H9 (cell line): Measurements from ENCODE around the gene WNT3A. TPM values are rescaled to one million over a fixed set of nuclear protein-coding genes. Genes with fewer than 3 reads are reported as not detected.

Experiments used
- DNase-seq: peaks from one replicate; pipeline ENCODE4 v3.0.0-alpha.2; 2017
- H2AFZ ChIP-seq: one replicate; pipeline ENCODE4 v1.6.1; 2013; ENCODE audit warnings: mild to moderate bottlenecking, low read length, control low read depth, moderate library complexity
- H2AK5ac ChIP-seq: 2 replicates; pipeline ENCODE4 v1.6.1; 2013; ENCODE audit warnings: low read length, control low read depth, mixed read lengths; ENCODE audit not compliant: insufficient read length
- H2BK120ac ChIP-seq: one replicate; pipeline ENCODE4 v1.6.1; 2013; ENCODE audit warnings: low read depth, mild to moderate bottlenecking, low read length, control low read depth, inconsistent platforms; ENCODE audit not compliant: poor library complexity, severe bottlenecking
- H2BK12ac ChIP-seq: 2 replicates; pipeline ENCODE4 v1.6.1; 2013; ENCODE audit warnings: low read length, control low read depth, mixed read lengths, low read depth; ENCODE audit not compliant: insufficient read length
- H2BK15ac ChIP-seq: 2 replicates; pipeline ENCODE4 v1.6.1; 2013; ENCODE audit warnings: low read depth, low read length, control low read depth
- H2BK20ac ChIP-seq: one replicate; pipeline ENCODE4 v1.6.1; 2013; ENCODE audit warnings: low read depth, mild to moderate bottlenecking, low read length, control low read depth, inconsistent platforms; ENCODE audit not compliant: poor library complexity, severe bottlenecking
- H2BK5ac ChIP-seq: 2 replicates; pipeline ENCODE4 v1.6.1; 2013; ENCODE audit warnings: low read length, control low read depth, mixed read lengths; ENCODE audit not compliant: insufficient read length
- H3K14ac ChIP-seq: 2 replicates; pipeline ENCODE4 v1.6.1; 2013; ENCODE audit warnings: low read length, control low read depth; ENCODE audit not compliant: insufficient read depth
- H3K18ac ChIP-seq: 2 replicates; pipeline ENCODE4 v1.6.1; 2013; ENCODE audit warnings: low read depth, mild to moderate bottlenecking, mixed read lengths, low read length, control low read depth; ENCODE audit not compliant: insufficient read length
- H3K23ac ChIP-seq: 2 replicates; pipeline ENCODE4 v1.6.1; 2013; ENCODE audit warnings: low read length, control low read depth, mixed read lengths, low read depth; ENCODE audit not compliant: insufficient read length
- H3K23me2 ChIP-seq: 2 replicates; pipeline ENCODE4 v1.6.1; 2013; ENCODE audit warnings: low read depth, mild to moderate bottlenecking, mixed read lengths, low read length, control low read depth; ENCODE audit not compliant: insufficient read length, poor library complexity, severe bottlenecking
- H3K27ac ChIP-seq: 2 replicates; pipeline ENCODE4 v1.5.1; 2013; ENCODE audit warnings: low read length, control low read depth, mixed read lengths, low read depth; ENCODE audit not compliant: insufficient read length
- H3K27me3 ChIP-seq: 2 replicates; pipeline ENCODE4 v1.6.1; 2013; ENCODE audit warnings: low read length, control low read depth, inconsistent platforms; ENCODE audit not compliant: insufficient read depth
- H3K4ac ChIP-seq: 2 replicates; pipeline ENCODE4 v1.6.1; 2013; ENCODE audit warnings: low read depth, mild to moderate bottlenecking, control low read depth, inconsistent platforms, low read length, moderate library complexity
- H3K4me1 ChIP-seq: 2 replicates; pipeline ENCODE4 v1.6.1; 2013; ENCODE audit warnings: low read length, control low read depth, inconsistent platforms; ENCODE audit not compliant: insufficient read depth
- H3K4me2 ChIP-seq: 2 replicates; pipeline ENCODE4 v1.6.1; 2013; ENCODE audit warnings: low read length, control low read depth, mixed read lengths; ENCODE audit not compliant: insufficient read length, insufficient read depth
- H3K56ac ChIP-seq: 2 replicates; pipeline ENCODE4 v1.6.1; 2013; ENCODE audit warnings: low read depth, mild to moderate bottlenecking, mixed read lengths, low read length, control low read depth; ENCODE audit not compliant: insufficient read length
- H3K79me1 ChIP-seq: 2 replicates; pipeline ENCODE4 v1.6.1; 2013; ENCODE audit warnings: low read depth, mild to moderate bottlenecking, moderate library complexity, low read length, control low read depth, inconsistent platforms; ENCODE audit not compliant: insufficient read depth, poor library complexity, severe bottlenecking
- H3K79me2 ChIP-seq: 2 replicates; pipeline ENCODE4 v1.6.1; 2013; ENCODE audit warnings: low read length, control low read depth, inconsistent platforms; ENCODE audit not compliant: insufficient read depth
- H3K9ac ChIP-seq: 2 replicates; pipeline ENCODE4 v1.6.1; 2013; ENCODE audit warnings: low read length, control low read depth, mixed read lengths; ENCODE audit not compliant: insufficient read length; ENCODE audit errors: extremely low read depth
- H3K9me3 ChIP-seq: one replicate; pipeline ENCODE4 v1.6.1; 2013; ENCODE audit warnings: low read depth, low read length, inconsistent platforms; ENCODE audit not compliant: control insufficient read depth
- H3T11ph ChIP-seq: one replicate; pipeline ENCODE4 v1.6.1; 2013; ENCODE audit warnings: mild to moderate bottlenecking, low read length, control low read depth, inconsistent platforms
- H4K20me1 ChIP-seq: one replicate; pipeline ENCODE4 v1.6.1; 2013; ENCODE audit not compliant: control insufficient read depth, insufficient read length, insufficient read depth
- H4K5ac ChIP-seq: 2 replicates; pipeline ENCODE4 v1.6.1; 2013; ENCODE audit warnings: low read depth, mild to moderate bottlenecking, mixed read lengths, low read length, control low read depth; ENCODE audit not compliant: insufficient read length
- H4K8ac ChIP-seq: replicated peaks from 2 replicates; pipeline ENCODE4 v1.6.1; 2013; ENCODE audit warnings: low read length, control low read depth, mixed read lengths, low read depth; ENCODE audit not compliant: insufficient read length
- H4K91ac ChIP-seq: 2 replicates; pipeline ENCODE4 v1.6.1; 2013; ENCODE audit warnings: low read depth, mild to moderate bottlenecking, moderate library complexity, mixed read lengths, low read length, control low read depth; ENCODE audit not compliant: insufficient read length
- H3K27ac Mint-ChIP-seq, 3 experiments: 2 replicates in 2 of 3; 3 replicates in 1 of 3; pipeline ENCODE4 v1.8.0; 2020 to 2021; ENCODE audit warnings: mixed read lengths in 3 of 3, mild to moderate bottlenecking in 1 of 3, moderate library complexity in 1 of 3
- H3K27me3 Mint-ChIP-seq: 2 replicates; pipeline ENCODE4 v1.8.0; 2021; ENCODE audit warnings: low read depth, mild to moderate bottlenecking, moderate library complexity, mixed read lengths
- H3K36me3 Mint-ChIP-seq, 3 experiments: 2 replicates in 2 of 3; 3 replicates in 1 of 3; pipeline ENCODE4 v1.8.0; 2020 to 2021; ENCODE audit warnings: low read depth in 3 of 3, mixed read lengths in 3 of 3; ENCODE audit not compliant: insufficient read depth in 1 of 3
- H3K4me1 Mint-ChIP-seq, 2 experiments: 2 replicates each; pipeline ENCODE4 v1.8.0; 2020; ENCODE audit warnings: mixed read lengths in 2 of 2
- H3K4me3 Mint-ChIP-seq, 2 experiments: 2 replicates in 1 of 2; 3 replicates in 1 of 2; pipeline ENCODE4 v1.8.0; 2020 to 2021; ENCODE audit warnings: mild to moderate bottlenecking in 2 of 2, mixed read lengths in 2 of 2, moderate library complexity in 1 of 2
- H3K9me3 Mint-ChIP-seq, 2 experiments: 2 replicates in 1 of 2; 3 replicates in 1 of 2; pipeline ENCODE4 v1.8.0; 2020; ENCODE audit warnings: mild to moderate bottlenecking in 2 of 2, mixed read lengths in 2 of 2, moderate library complexity in 1 of 2
- WGBS: extraction: QIAGEN DNeasy Blood & Tissue Kit; methylation state at CpG from one replicate; pipeline ENCODE4 v1.1.7; 2013; ENCODE audit warnings: missing lambda C conversion rate, low lambda C conversion rate, mixed read lengths; ENCODE audit not compliant: insufficient read length; ENCODE audit errors: extremely low coverage; 5-methylcytosine and 5-hydroxymethylcytosine counted together
- total RNA-seq: library from RNA; stranded (reverse); gene quantifications from 2 replicates; pipeline ENCODE4 v1.2.1, GENCODE V29; 2021
- TF ChIP-seq, protein P1 (sequence below): fragments of 200-600 bp; sonication (generic); conservative IDR thresholded peaks from 3 replicates; pipeline ENCODE4 v1.8.0; 2021; ENCODE audit warnings: antibody characterized with exemption, mild to moderate bottlenecking

Gene WNT3A
- total RNA-seq, 1 experiment from 2014 or later: 0.17 TPM

DNA sequence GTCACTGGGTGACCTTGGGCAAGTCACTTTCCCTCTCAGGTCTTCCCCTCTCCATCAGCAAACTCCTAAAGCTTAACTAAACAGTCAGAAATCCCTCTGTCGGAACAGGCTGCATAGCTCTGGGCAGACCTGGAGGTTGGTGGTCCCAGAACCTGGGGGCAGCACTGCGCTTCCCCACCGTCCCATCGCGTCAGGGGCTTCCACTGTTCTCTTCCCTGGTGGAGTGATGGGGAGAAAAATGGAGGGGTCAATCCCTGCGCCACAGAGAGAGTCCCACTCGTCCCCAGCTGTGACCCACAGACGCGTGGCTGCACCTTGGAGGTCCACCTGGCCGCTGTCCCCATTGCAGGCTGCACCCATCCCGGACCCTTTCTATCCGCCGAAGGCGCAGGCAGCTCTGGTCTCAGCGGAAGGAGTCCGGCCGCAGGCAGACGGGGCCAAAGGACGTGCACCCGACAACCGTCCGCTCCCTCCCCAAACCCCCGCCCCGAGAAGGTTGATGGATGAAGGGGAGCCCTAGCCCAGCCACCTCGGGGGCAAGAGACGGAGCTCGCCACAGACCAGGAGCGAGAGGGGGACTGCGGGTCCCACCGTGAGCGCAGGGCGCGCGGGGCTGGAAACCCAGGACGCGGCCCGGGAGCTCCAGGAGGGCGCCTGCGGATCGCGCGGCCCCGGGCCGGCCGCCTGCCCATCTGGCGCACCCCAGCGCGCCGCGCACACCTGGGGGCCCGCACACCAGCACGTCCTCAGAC lies 588 bp upstream of the WNT3A start:
- H3K14ac ChIP-seq: no peak overlapping the region
- H2AFZ ChIP-seq: no peak overlapping the region
- H2AK5ac ChIP-seq: no peak overlapping the region
- H3K18ac ChIP-seq: no peak overlapping the region
- H3K9me3 ChIP-seq: no peaks in the 10 kb centered on the region
- no peak overlapping the region for H3K56ac ChIP-seq
- DNase-seq: no peak
- H3K79me1 ChIP-seq: no peaks in the 10 kb centered on the region
- no CpG with 5 or more reads among the region's 52 CpGs for WGBS
- Mint-ChIP-seq H3K4me3 (peak overlapping the region; percentile 49 to 78), H3K27me3 (peaks cover 95% of the 10 kb centered on the region), H3K4me1 (peaks cover 24 to 40% of the 10 kb centered on the region in 2 experiments), H3K27ac (no peak overlapping the region), H3K36me3 (no peaks in the 10 kb centered on the region; a peak in 1 of 7 replicates), H3K9me3 (no peaks in the 10 kb centered on the region)
- no peak overlapping the region for H4K91ac ChIP-seq
- peak overlapping the region; percentile 22 for H3K4me2 ChIP-seq
- peaks cover 71% of the 10 kb centered on the region for H3K27me3 ChIP-seq
- H2BK12ac ChIP-seq: no peak overlapping the region
- H2BK5ac ChIP-seq: no peak overlapping the region
- TF ChIP-seq, protein P1, sequence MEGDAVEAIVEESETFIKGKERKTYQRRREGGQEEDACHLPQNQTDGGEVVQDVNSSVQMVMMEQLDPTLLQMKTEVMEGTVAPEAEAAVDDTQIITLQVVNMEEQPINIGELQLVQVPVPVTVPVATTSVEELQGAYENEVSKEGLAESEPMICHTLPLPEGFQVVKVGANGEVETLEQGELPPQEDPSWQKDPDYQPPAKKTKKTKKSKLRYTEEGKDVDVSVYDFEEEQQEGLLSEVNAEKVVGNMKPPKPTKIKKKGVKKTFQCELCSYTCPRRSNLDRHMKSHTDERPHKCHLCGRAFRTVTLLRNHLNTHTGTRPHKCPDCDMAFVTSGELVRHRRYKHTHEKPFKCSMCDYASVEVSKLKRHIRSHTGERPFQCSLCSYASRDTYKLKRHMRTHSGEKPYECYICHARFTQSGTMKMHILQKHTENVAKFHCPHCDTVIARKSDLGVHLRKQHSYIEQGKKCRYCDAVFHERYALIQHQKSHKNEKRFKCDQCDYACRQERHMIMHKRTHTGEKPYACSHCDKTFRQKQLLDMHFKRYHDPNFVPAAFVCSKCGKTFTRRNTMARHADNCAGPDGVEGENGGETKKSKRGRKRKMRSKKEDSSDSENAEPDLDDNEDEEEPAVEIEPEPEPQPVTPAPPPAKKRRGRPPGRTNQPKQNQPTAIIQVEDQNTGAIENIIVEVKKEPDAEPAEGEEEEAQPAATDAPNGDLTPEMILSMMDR: no peak
- no peak overlapping the region for H2BK120ac ChIP-seq
- H3K23ac ChIP-seq: no peak overlapping the region
- peaks cover 15% of the 10 kb centered on the region for H3K23me2 ChIP-seq
- no peaks in the 10 kb centered on the region for H4K20me1 ChIP-seq
- no peak overlapping the region for H3T11ph ChIP-seq
- H3K9ac ChIP-seq: no peak overlapping the region
- no peak overlapping the region for H4K8ac ChIP-seq
- H2BK20ac ChIP-seq: no peak overlapping the region
- H3K4me1 ChIP-seq: no peaks in the 10 kb centered on the region; the same call in 1 of the 2 replicates
- no peak overlapping the region for H4K5ac ChIP-seq
- no peak overlapping the region for H3K27ac ChIP-seq
- no peak overlapping the region for H2BK15ac ChIP-seq
- H3K79me2 ChIP-seq: no peaks in the 10 kb centered on the region
- H3K4ac ChIP-seq: no peak overlapping the region
